ENCODE data around the gene PHACTR1. TPM values are rescaled to one million over a fixed set of nuclear protein-coding genes. Genes with fewer than 3 reads are reported as not detected.

The PHACTR1 gene
- total RNA-seq, 2 experiments from 2014 or later, result 0.11 TPM; not detected in 1

GRCh38 chr6:12976366-12976765, 259.8 kb downstream of the PHACTR1 start:
- H3K4me3 Mint-ChIP-seq, result no peak overlapping the region
- no peaks in the 10 kb centered on the region for H3K4me1 Mint-ChIP-seq (ENCODE audit: low read depth)
- no peaks in the 10 kb centered on the region for H3K9me3 Mint-ChIP-seq
- TF ChIP-seq CTCF (IDR thresholded peaks at IDR 0.05), result no peak
- peaks cover 5% of the 10 kb centered on the region for H3K27me3 Mint-ChIP-seq
- intact Hi-C loops (cut with micrococcal nuclease), result no loop called here
- H3K36me3 Mint-ChIP-seq (ENCODE audit: low read depth), result no peaks in the 10 kb centered on the region
- ChIA-PET POLR2A (no interaction called here), CTCF (no interaction called here)
- no peak overlapping the region for H3K27ac Mint-ChIP-seq
- ATAC-seq, result no peak
- DNase-seq, result no peak

GRCh38 chr6:12977206-12977605, 260.6 kb downstream of the PHACTR1 start:
- Mint-ChIP-seq H3K9me3 (no peaks in the 10 kb centered on the region), H3K27ac (no peak overlapping the region), H3K36me3 (ENCODE audit: low read depth) (no peaks in the 10 kb centered on the region), H3K4me1 (ENCODE audit: low read depth) (no peaks in the 10 kb centered on the region), H3K27me3 (peaks cover 5% of the 10 kb centered on the region), H3K4me3 (no peak overlapping the region)
- ChIA-PET CTCF (no interaction called here), POLR2A (no interaction called here)
- no peak for TF ChIP-seq CTCF (IDR thresholded peaks at IDR 0.05)
- ATAC-seq, result no peak
- intact Hi-C loops (cut with micrococcal nuclease), result no loop called here
- DNase-seq, result no peak

- no peak for TF ChIP-seq CTCF (IDR thresholded peaks at IDR 0.05)
- Mint-ChIP-seq H3K36me3 (ENCODE audit: low read depth) (no peaks in the 10 kb centered on the region), H3K27ac (no peak overlapping the region)
These were observed 261.2 kb downstream of the PHACTR1 start for GRCh38 chr6:12977806-12978205.

GRCh38 chr6:12980741-12981140, 264.2 kb downstream of the PHACTR1 start:
- Mint-ChIP-seq H3K4me1 (ENCODE audit: low read depth) (no peaks in the 10 kb centered on the region), H3K36me3 (ENCODE audit: low read depth) (no peaks in the 10 kb centered on the region), H3K9me3 (no peaks in the 10 kb centered on the region), H3K4me3 (no peak overlapping the region), H3K27ac (no peak overlapping the region), H3K27me3 (peaks cover 1% of the 10 kb centered on the region)
- CTCF ChIA-PET, result no interaction called here
- no peak for DNase-seq
- intact Hi-C loops (cut with micrococcal nuclease), result no loop called here
- no peak for ATAC-seq
- TF ChIP-seq CTCF (IDR thresholded peaks at IDR 0.05), result no peak
- POLR2A ChIA-PET, result no interaction called here

More at GRCh38 chr6:12977806-12978205, 261.2 kb downstream of the PHACTR1 start:
- CTCF ChIA-PET, result no interaction called here
- no peaks in the 10 kb centered on the region for H3K4me1 Mint-ChIP-seq (ENCODE audit: low read depth)
- no peak for ATAC-seq
- no peaks in the 10 kb centered on the region for H3K9me3 Mint-ChIP-seq
- intact Hi-C loops (cut with micrococcal nuclease), result no loop called here
- POLR2A ChIA-PET, result no interaction called here
- H3K27me3 Mint-ChIP-seq, result peaks cover 5% of the 10 kb centered on the region
- H3K4me3 Mint-ChIP-seq, result no peak overlapping the region
- no peak for DNase-seq

- H3K36me3 Mint-ChIP-seq (ENCODE audit: low read depth), result no peaks in the 10 kb centered on the region
- intact Hi-C loops (cut with micrococcal nuclease), result no loop called here
- ChIA-PET CTCF (no interaction called here), POLR2A (no interaction called here)
- peaks cover 1% of the 10 kb centered on the region for H3K27me3 Mint-ChIP-seq
- ATAC-seq (no peak), DNase-seq (no peak)
- H3K4me3 Mint-ChIP-seq, result no peak overlapping the region
- TF ChIP-seq CTCF (IDR thresholded peaks at IDR 0.05), result no peak
- no peaks in the 10 kb centered on the region for H3K9me3 Mint-ChIP-seq
- no peaks in the 10 kb centered on the region for H3K4me1 Mint-ChIP-seq (ENCODE audit: low read depth)
- H3K27ac Mint-ChIP-seq, result no peak overlapping the region
These were observed 268.2 kb downstream of the PHACTR1 start for GRCh38 chr6:12984776-12985175.
